ENCODE data around the gene HADH.

- TF ChIP-seq CTCF (IDR thresholded peaks at IDR 0.05) (no peak), USF2 (CRISPR knock-in tag; IDR thresholded peaks at IDR 0.05) (no peak)
Measured at GRCh38 chr4:108052558-108053120, 63.0 kb downstream of the HADH start.
